Measurements from ENCODE around the gene MISP3. TPM values are rescaled to one million over a fixed set of nuclear protein-coding genes. Genes with fewer than 3 reads are reported as not detected.
A peak's percentile ranks its signal among the peaks of the same experiment; 100 is the strongest.

Gene MISP3
- total and polyA plus RNA-seq, 9 of the 15 experiments (the other 6 are each of a cell fraction or from before 2014, with no cell fraction given) = 0.25 to 5.6 (median 1.6) TPM

- TF ChIP-seq ZFP36 (IDR thresholded peaks at IDR 0.05; ENCODE audit: low read depth, low read length, partially characterized antibody) (peak; percentile 86), RBM25 (IDR thresholded peaks at IDR 0.05; ENCODE audit: low read depth, low read length, severe bottlenecking) (peak; percentile 55), ZFP1 (CRISPR knock-in tag; IDR thresholded peaks at IDR 0.05) (no peak), ZNF740 (CRISPR knock-in tag; IDR thresholded peaks at IDR 0.05) (no peak; the same call in 1 of the 2 replicates), ZNF740 (tag; IDR thresholded peaks at IDR 0.05) (peak in 1 of 2 experiments; percentile 84; a peak in 2 of 4 replicates), E2F6 (IDR thresholded peaks at IDR 0.05; ENCODE audit: borderline replicate concordance in 1 of 2, extremely low read depth in 1 of 2, insufficient read depth in 1 of 2, insufficient read length in 1 of 2, low read depth in 1 of 2, low read length in 1 of 2, poor library complexity in 1 of 2, severe bottlenecking in 1 of 2) (peak in 1 of 2 experiments; percentile 20), MBD1 (CRISPR knock-in tag; IDR thresholded peaks at IDR 0.05) (no peak), POLR2G (IDR thresholded peaks at IDR 0.05; ENCODE audit: low read depth, low read length) (peak; percentile 74), YBX1 (IDR thresholded peaks at IDR 0.05) (no peak), SNRNP70 (optimal IDR thresholded peaks at IDR 0.05; ENCODE audit: low read depth, low read length) (no peak), PREB (CRISPR knock-in tag; IDR thresholded peaks at IDR 0.05) (0 out of 2 replicates have a peak, but pooled peaks have one; percentile 7), ID3 (CRISPR knock-in tag; IDR thresholded peaks at IDR 0.05) (no peak), ID3 (tag; IDR thresholded peaks at IDR 0.05) (0 out of 2 replicates have a peak, but pooled peaks have one; percentile 32), PCBP1 (IDR thresholded peaks at IDR 0.05; ENCODE audit: low read depth, low read length, poor library complexity, severe bottlenecking) (peak; percentile 39), BCOR (IDR thresholded peaks at IDR 0.05) (peak; percentile 44; the same call in 1 of the 2 replicates), NCOR1 (IDR thresholded peaks at IDR 0.05) (no peak), NFE2L1 (tag; IDR thresholded peaks at IDR 0.05; ENCODE audit: borderline replicate concordance, low read depth) (no peak), MXI1 (IDR thresholded peaks at IDR 0.05; ENCODE audit: low read depth, low read length) (no peak), TEAD1 (CRISPR knock-in tag; IDR thresholded peaks at IDR 0.05) (no peak), TFAP4 (CRISPR knock-in tag; IDR thresholded peaks at IDR 0.05; ENCODE audit: borderline replicate concordance) (peak; percentile 10; the same call in 1 of the 2 replicates)
Observed at GRCh38 chr19:14081797-14082674, 9.4 kb downstream of the MISP3 start (continued).
